ENCODE data around the gene PPP6R1. TPM values are rescaled to one million over a fixed set of nuclear protein-coding genes. Genes with fewer than 3 reads are reported as not detected.

Gene PPP6R1
- total RNA-seq, 1 experiment from 2014 or later, result 96.7 TPM

DNA sequence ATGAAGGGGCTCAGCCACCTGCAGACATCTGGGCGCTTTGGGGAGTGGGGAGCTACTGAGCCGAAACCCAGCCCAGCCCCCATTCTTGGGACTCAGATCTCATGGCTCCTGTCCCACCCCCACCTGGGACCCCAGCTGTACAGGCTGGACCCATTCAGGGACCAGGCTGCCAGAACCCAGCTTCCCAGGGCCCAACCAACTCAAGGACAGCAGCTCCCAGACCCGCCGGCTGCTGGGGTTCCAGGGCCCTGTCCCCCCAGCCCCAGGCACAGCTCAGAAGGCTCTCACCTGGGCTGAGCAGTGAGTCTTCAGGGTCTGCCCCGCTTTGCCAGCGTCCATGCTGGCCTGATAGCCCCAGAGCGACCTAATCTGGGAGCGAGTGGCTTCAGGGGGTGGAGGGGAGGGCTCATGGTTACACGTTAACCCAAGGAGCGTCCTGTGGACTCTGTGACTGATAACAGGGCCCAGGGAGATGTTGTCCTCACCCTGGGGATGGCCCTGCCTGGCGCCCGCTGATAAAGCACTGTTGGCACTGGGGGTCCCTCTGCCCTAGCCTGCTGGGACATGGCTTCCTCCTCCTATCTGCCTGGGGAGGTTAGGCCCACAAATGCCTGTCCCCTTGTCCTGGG, 30.3 kb downstream of the PPP6R1 start, which contains the start of gene TMEM86B:
TMEM86B (minus strand) TSS at position 361 of the 629 bp plus-strand sequence; CDS start at position 339, 22 bp downstream.
- Histone ChIP-seq H3K9me2 (ENCODE audit: insufficient read depth) (no peaks in the 10 kb centered on the region), H3K4me2 (ENCODE audit: low read length) (no peak within 1 kb of the TSS), H3K27me3 (ENCODE audit: insufficient read depth, low read length) (no peaks in the 10 kb centered on the region), H3K36me3 (ENCODE audit: control insufficient read depth in 1 of 2, insufficient read depth in 2 of 2, low read length in 2 of 2) (peaks cover 0 to 16% of the 10 kb centered on the region in 2 experiments; a peak in 1 of 4 replicates), H3K4me3 (replicated peaks in 1 of 2; ENCODE audit: low read depth in 1 of 2, low read length in 2 of 2) (no peak within 1 kb of the TSS), H3K9ac (ENCODE audit: low read length) (no peak within 1 kb of the TSS), H3K79me2 (ENCODE audit: insufficient read depth, low read length) (no peaks in the 10 kb centered on the region; the same call in 1 of the 2 replicates), H2AFZ (ENCODE audit: low read depth, low read length, poor library complexity, severe bottlenecking) (no peak within 1 kb of the TSS), H3K4me1 (ENCODE audit: control insufficient read depth in 1 of 2, insufficient read depth in 2 of 2, low read length in 2 of 2) (no peaks in the 10 kb centered on the region), H3K27ac (ENCODE audit: low read depth, low read length) (no peak within 1 kb of the TSS), H3K9me3 (ENCODE audit: control insufficient read depth in 1 of 2, insufficient read depth in 1 of 2, low read depth in 1 of 2, low read length in 2 of 2) (no peaks in the 10 kb centered on the region), H4K20me1 (ENCODE audit: insufficient read depth) (no peaks in the 10 kb centered on the region)
- ChIA-PET CTCF (no interaction called here), POLR2A (no interaction called here), RAD21 (ENCODE audit: low non-redundant PET in 1 of 2, low total read pairs in 2 of 2, uncharacterized antibody in 2 of 2, unreplicated experiment in 2 of 2) (no interaction called here)
- intact Hi-C loops (cut with micrococcal nuclease), result no loop called here
- DNase-seq (ENCODE audit: low read depth, low spot score) (no peak), ATAC-seq (no peak)
- no TSS peak for BruUV-seq (replicated peaks)
- no peak for TF ChIP-seq EZH2 (IDR thresholded peaks at IDR 0.05)
- TF ChIP-seq, protein P1, sequence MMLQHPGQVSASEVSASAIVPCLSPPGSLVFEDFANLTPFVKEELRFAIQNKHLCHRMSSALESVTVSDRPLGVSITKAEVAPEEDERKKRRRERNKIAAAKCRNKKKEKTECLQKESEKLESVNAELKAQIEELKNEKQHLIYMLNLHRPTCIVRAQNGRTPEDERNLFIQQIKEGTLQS (IDR thresholded peaks at IDR 0.05), result no peak
- no peak for TF ChIP-seq CBX3 (IDR thresholded peaks at IDR 0.05; ENCODE audit: low read depth)
- no peak for TF ChIP-seq SP1 (IDR thresholded peaks at IDR 0.05; ENCODE audit: low read depth)
- TF ChIP-seq JUND (IDR thresholded peaks at IDR 0.05), result no peak
- TF ChIP-seq SIN3A (IDR thresholded peaks at IDR 0.05; ENCODE audit: low read depth), result no peak
- no peak for TF ChIP-seq SRF (IDR thresholded peaks at IDR 0.05; ENCODE audit: low read depth)

DNA sequence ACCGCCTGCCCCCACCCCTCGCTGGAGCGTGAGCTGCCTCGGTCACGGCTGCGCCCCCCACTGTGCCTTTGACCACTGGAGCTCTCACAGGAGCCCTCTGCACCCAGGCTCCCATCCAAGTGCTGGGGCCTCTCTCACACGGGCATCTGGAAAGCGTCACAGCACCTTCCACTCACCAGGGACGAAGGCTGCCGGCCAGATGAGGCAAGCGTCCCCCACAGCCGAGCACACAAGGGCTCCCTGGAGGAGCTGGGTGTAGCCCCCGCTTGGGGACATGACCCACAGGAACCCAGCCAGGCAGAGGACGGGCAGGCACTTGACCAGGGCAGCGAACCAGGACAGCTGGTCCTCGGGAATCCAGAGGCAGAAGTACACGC, 30.8 kb downstream of the PPP6R1 start:
- ATAC-seq (no peak), DNase-seq (ENCODE audit: low read depth, low spot score) (no peak)
- RAD21 ChIA-PET (ENCODE audit: low non-redundant PET in 1 of 2, low total read pairs in 2 of 2, uncharacterized antibody in 2 of 2, unreplicated experiment in 2 of 2), result no interaction called here
- CTCF ChIA-PET, result no interaction called here
- Histone ChIP-seq H3K27me3 (ENCODE audit: insufficient read depth, low read length) (no peaks in the 10 kb centered on the region), H3K4me3 (replicated peaks in 1 of 2; ENCODE audit: low read depth in 1 of 2, low read length in 2 of 2) (no peak overlapping the region), H3K4me1 (ENCODE audit: control insufficient read depth in 1 of 2, insufficient read depth in 2 of 2, low read length in 2 of 2) (no peaks in the 10 kb centered on the region), H3K36me3 (ENCODE audit: control insufficient read depth in 1 of 2, insufficient read depth in 2 of 2, low read length in 2 of 2) (peaks cover 0 to 16% of the 10 kb centered on the region in 2 experiments; a peak in 1 of 4 replicates), H3K9me3 (ENCODE audit: control insufficient read depth in 1 of 2, insufficient read depth in 1 of 2, low read depth in 1 of 2, low read length in 2 of 2) (no peaks in the 10 kb centered on the region), H3K27ac (ENCODE audit: low read depth, low read length) (no peak overlapping the region), H3K4me2 (ENCODE audit: low read length) (no peak overlapping the region), H3K79me2 (ENCODE audit: insufficient read depth, low read length) (no peaks in the 10 kb centered on the region; the same call in 1 of the 2 replicates), H2AFZ (ENCODE audit: low read depth, low read length, poor library complexity, severe bottlenecking) (no peak overlapping the region), H3K9me2 (ENCODE audit: insufficient read depth) (no peaks in the 10 kb centered on the region), H4K20me1 (ENCODE audit: insufficient read depth) (no peaks in the 10 kb centered on the region), H3K9ac (ENCODE audit: low read length) (no peak overlapping the region)
- POLR2A ChIA-PET, result no interaction called here
- BruUV-seq (replicated peaks), result no TSS peak
- intact Hi-C loops (cut with micrococcal nuclease), result no loop called here
- no peak for TF ChIP-seq EZH2phosphoT487 (IDR thresholded peaks at IDR 0.05; ENCODE audit: borderline replicate concordance)
- no peak for TF ChIP-seq SP1 (IDR thresholded peaks at IDR 0.05; ENCODE audit: low read depth)
- TF ChIP-seq, protein P2, sequence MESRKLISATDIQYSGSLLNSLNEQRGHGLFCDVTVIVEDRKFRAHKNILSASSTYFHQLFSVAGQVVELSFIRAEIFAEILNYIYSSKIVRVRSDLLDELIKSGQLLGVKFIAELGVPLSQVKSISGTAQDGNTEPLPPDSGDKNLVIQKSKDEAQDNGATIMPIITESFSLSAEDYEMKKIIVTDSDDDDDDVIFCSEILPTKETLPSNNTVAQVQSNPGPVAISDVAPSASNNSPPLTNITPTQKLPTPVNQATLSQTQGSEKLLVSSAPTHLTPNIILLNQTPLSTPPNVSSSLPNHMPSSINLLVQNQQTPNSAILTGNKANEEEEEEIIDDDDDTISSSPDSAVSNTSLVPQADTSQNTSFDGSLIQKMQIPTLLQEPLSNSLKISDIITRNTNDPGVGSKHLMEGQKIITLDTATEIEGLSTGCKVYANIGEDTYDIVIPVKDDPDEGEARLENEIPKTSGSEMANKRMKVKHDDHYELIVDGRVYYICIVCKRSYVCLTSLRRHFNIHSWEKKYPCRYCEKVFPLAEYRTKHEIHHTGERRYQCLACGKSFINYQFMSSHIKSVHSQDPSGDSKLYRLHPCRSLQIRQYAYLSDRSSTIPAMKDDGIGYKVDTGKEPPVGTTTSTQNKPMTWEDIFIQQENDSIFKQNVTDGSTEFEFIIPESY (IDR thresholded peaks at IDR 0.05; ENCODE audit: extremely low read depth, insufficient replicate concordance, low read length), result no peak
- TF ChIP-seq, protein P3, sequence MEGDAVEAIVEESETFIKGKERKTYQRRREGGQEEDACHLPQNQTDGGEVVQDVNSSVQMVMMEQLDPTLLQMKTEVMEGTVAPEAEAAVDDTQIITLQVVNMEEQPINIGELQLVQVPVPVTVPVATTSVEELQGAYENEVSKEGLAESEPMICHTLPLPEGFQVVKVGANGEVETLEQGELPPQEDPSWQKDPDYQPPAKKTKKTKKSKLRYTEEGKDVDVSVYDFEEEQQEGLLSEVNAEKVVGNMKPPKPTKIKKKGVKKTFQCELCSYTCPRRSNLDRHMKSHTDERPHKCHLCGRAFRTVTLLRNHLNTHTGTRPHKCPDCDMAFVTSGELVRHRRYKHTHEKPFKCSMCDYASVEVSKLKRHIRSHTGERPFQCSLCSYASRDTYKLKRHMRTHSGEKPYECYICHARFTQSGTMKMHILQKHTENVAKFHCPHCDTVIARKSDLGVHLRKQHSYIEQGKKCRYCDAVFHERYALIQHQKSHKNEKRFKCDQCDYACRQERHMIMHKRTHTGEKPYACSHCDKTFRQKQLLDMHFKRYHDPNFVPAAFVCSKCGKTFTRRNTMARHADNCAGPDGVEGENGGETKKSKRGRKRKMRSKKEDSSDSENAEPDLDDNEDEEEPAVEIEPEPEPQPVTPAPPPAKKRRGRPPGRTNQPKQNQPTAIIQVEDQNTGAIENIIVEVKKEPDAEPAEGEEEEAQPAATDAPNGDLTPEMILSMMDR (IDR thresholded peaks at IDR 0.05 in 2 of 3, conservative IDR thresholded peaks at IDR 0.05 in 1 of 3; ENCODE audit: borderline replicate concordance in 1 of 3, insufficient read depth in 1 of 3, low read depth in 2 of 3, low read length in 2 of 3), result no peak
- TF ChIP-seq POLR2AphosphoS5 (IDR thresholded peaks at IDR 0.05; ENCODE audit: low read depth, low read length), result no peak
- TF ChIP-seq, protein P4, sequence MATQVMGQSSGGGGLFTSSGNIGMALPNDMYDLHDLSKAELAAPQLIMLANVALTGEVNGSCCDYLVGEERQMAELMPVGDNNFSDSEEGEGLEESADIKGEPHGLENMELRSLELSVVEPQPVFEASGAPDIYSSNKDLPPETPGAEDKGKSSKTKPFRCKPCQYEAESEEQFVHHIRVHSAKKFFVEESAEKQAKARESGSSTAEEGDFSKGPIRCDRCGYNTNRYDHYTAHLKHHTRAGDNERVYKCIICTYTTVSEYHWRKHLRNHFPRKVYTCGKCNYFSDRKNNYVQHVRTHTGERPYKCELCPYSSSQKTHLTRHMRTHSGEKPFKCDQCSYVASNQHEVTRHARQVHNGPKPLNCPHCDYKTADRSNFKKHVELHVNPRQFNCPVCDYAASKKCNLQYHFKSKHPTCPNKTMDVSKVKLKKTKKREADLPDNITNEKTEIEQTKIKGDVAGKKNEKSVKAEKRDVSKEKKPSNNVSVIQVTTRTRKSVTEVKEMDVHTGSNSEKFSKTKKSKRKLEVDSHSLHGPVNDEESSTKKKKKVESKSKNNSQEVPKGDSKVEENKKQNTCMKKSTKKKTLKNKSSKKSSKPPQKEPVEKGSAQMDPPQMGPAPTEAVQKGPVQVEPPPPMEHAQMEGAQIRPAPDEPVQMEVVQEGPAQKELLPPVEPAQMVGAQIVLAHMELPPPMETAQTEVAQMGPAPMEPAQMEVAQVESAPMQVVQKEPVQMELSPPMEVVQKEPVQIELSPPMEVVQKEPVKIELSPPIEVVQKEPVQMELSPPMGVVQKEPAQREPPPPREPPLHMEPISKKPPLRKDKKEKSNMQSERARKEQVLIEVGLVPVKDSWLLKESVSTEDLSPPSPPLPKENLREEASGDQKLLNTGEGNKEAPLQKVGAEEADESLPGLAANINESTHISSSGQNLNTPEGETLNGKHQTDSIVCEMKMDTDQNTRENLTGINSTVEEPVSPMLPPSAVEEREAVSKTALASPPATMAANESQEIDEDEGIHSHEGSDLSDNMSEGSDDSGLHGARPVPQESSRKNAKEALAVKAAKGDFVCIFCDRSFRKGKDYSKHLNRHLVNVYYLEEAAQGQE (IDR thresholded peaks at IDR 0.05; ENCODE audit: low read depth), result no peak
